Liver (tissue), 3 donors: ENCODE measurements around the gene CASQ2.

Source experiments
- GABPA ChIP-seq, 2 donors: IDR thresholded peaks in 1 of 2; conservative IDR thresholded peaks in 1 of 2; 2 replicates each; pipeline ENCODE4 v1.6.1; 2016; ENCODE audit warnings: antibody characterized with exemption in 2 of 2, mild to moderate bottlenecking in 1 of 2, moderate library complexity in 1 of 2
- JUND ChIP-seq, 2 donors: IDR thresholded peaks; 2 replicates each; pipeline ENCODE4 v1.6.1; 2016; ENCODE audit warnings: antibody characterized with exemption in 2 of 2
- YY1 ChIP-seq: IDR thresholded peaks from 2 replicates; pipeline ENCODE4 v1.6.1; 2016; ENCODE audit warnings: antibody characterized with exemption, mild to moderate bottlenecking
- TF ChIP-seq, protein P1 (sequence below): fragments of 150-350 bp; IDR thresholded peaks from 2 replicates; pipeline ENCODE4 v1.5.1; 2017; ENCODE audit warnings: improper control_type of control experiment, low read depth, low read length; ENCODE audit not compliant: missing input control
- donor health status: healthy.
- donor health status: healthy.

DNA sequence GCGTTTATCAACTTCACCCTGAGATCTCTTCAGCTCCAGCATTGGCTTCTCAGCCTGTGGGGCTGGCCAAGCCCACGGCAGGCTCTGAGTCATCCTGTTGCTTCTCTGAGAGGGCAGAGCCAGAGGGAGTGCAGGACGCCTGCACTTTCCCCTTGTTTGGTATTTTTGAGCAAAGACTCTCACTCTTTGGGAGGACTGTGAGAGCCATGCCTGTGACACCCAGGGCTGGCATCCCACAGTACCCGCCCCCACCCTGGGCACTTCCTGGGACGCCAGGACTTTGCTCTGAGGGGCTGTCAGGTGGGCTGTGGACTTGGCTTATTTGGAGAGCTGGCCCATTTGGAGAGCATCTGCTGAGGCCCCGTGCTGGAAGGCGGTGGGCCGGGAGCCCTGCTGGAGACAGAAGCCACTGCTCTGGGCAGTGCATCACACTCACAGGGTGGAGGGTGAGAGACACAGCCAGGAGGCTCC, 89.3 kb downstream of the CASQ2 start:
- TF ChIP-seq, protein P1, sequence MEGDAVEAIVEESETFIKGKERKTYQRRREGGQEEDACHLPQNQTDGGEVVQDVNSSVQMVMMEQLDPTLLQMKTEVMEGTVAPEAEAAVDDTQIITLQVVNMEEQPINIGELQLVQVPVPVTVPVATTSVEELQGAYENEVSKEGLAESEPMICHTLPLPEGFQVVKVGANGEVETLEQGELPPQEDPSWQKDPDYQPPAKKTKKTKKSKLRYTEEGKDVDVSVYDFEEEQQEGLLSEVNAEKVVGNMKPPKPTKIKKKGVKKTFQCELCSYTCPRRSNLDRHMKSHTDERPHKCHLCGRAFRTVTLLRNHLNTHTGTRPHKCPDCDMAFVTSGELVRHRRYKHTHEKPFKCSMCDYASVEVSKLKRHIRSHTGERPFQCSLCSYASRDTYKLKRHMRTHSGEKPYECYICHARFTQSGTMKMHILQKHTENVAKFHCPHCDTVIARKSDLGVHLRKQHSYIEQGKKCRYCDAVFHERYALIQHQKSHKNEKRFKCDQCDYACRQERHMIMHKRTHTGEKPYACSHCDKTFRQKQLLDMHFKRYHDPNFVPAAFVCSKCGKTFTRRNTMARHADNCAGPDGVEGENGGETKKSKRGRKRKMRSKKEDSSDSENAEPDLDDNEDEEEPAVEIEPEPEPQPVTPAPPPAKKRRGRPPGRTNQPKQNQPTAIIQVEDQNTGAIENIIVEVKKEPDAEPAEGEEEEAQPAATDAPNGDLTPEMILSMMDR: no peak
- TF ChIP-seq JUND (IDR thresholded peaks at IDR 0.05) (no peak), GABPA (IDR thresholded peaks at IDR 0.05 in 1 of 2, conservative IDR thresholded peaks at IDR 0.05 in 1 of 2) (no peak), YY1 (no peak)
